A673 (cell line): ENCODE results near the gene TEX261. TPM values are rescaled to one million over a fixed set of nuclear protein-coding genes. Genes with fewer than 3 reads are reported as not detected.

Source experiments
- BruUV-seq: library from RNA; stranded (reverse); fragments of 400-500 nt; replicated peaks from 2 replicates; lab custom pipeline; 2021; lab: Mats Ljungman, UMichigan
- CTCF ChIA-PET: fragments of 300-600 bp; sonication (Branson Sonifier 250); formaldehyde crosslinking; loops from one replicate; lab custom pipeline; 2022; ENCODE audit warnings: antibody characterized with exemption; lab: Charles Lee
- POLR2A ChIA-PET: fragments of 300-600 bp; sonication (Branson Sonifier 250); formaldehyde crosslinking; loops from one replicate; lab custom pipeline; 2022; ENCODE audit warnings: antibody characterized with exemption; ENCODE audit not compliant: low non-redundant PET; lab: Charles Lee
- DNase-seq: peaks from one replicate; pipeline ENCODE4 v3.0.0-alpha.2; 2015; ENCODE audit warnings: low spot score
- H3K27ac ChIP-seq: fragments of 200-600 bp; sonication (generic); 2 replicates; pipeline ENCODE4 v1.5.1; 2016; ENCODE audit warnings: mixed run types, low read depth, mild to moderate bottlenecking, mixed read lengths, antibody characterized with exemption, low read length; ENCODE audit not compliant: poor library complexity, severe bottlenecking
- H3K27me3 ChIP-seq: fragments of 200-600 bp; sonication (generic); replicated peaks from 2 replicates; pipeline ENCODE4 v1.6.1; 2017; ENCODE audit warnings: mixed run types, low read depth, mild to moderate bottlenecking, mixed read lengths, antibody characterized with exemption, low read length; ENCODE audit not compliant: insufficient read depth, poor library complexity
- H3K36me3 ChIP-seq: fragments of 200-600 bp; sonication (generic); 2 replicates; pipeline ENCODE4 v1.6.1; 2016; ENCODE audit warnings: mixed run types, mild to moderate bottlenecking, mixed read lengths, antibody characterized with exemption, low read length; ENCODE audit not compliant: insufficient read depth, poor library complexity, severe bottlenecking
- H3K4me1 ChIP-seq: fragments of 200-600 bp; sonication (generic); 2 replicates; pipeline ENCODE4 v1.6.1; 2017; ENCODE audit warnings: mixed run types, mild to moderate bottlenecking, mixed read lengths, antibody characterized with exemption, low read length; ENCODE audit not compliant: insufficient read depth, poor library complexity, severe bottlenecking
- H3K4me3 ChIP-seq: fragments of 200-600 bp; sonication (generic); 2 replicates; pipeline ENCODE4 v1.5.1; 2016; ENCODE audit warnings: low read depth, mixed run types, mild to moderate bottlenecking, mixed read lengths, low read length; ENCODE audit not compliant: poor library complexity, severe bottlenecking
- H3K9me3 ChIP-seq: fragments of 200-600 bp; sonication (generic); 2 replicates; pipeline ENCODE4 v1.6.1; 2016; ENCODE audit warnings: mixed run types, low read depth, mild to moderate bottlenecking, mixed read lengths, antibody characterized with exemption, low read length; ENCODE audit not compliant: poor library complexity, severe bottlenecking
- EZH2 ChIP-seq: fragments of 200-600 bp; sonication (generic); IDR thresholded peaks from 2 replicates; pipeline ENCODE4 v1.6.1; 2017; ENCODE audit warnings: borderline replicate concordance, low read depth, mild to moderate bottlenecking, mixed read lengths, antibody characterized with exemption, low read length; ENCODE audit not compliant: poor library complexity, severe bottlenecking
- intact Hi-C: fragments of 100-400 bp; cut with micrococcal nuclease; formaldehyde crosslinking; loops from one replicate; pipeline ENCODE4 v1.10.0; 2022; ENCODE audit not compliant: unreplicated experiment
- total RNA-seq: library from RNA; stranded (reverse); gene quantifications from 2 replicates; pipeline ENCODE4 v1.2.3, GENCODE V29; 2021
- TF ChIP-seq, protein P1 (sequence below): fragments of 300-800, 200-600 bp; sonication (generic); conservative IDR thresholded peaks from 2 replicates; pipeline ENCODE4 v1.5.1; 2017; ENCODE audit warnings: low read depth, mild to moderate bottlenecking, antibody characterized with exemption, low read length, moderate library complexity, mixed read lengths

The TEX261 gene
- total RNA-seq, 1 experiment from 2014 or later = 60.9 TPM

DNA sequence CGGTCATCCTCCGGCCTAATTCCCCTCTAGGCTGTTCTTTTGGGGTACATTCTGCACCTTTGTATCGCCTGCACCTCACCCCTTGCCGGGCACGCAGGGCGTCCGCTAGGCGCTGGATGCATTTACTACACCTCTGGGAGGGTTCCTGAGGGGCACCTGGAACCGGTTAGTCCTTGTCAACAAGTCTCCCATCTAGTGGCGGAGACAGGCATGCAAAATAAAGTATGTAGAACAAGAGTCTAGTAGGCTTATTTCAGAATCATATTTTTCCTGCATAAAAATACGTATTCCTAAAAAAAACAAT lies 705 bp upstream of the TEX261 start:
- Histone ChIP-seq H3K9me3 (no peaks in the 10 kb centered on the region), H3K36me3 (no peaks in the 10 kb centered on the region), H3K27ac (peak overlapping the region; percentile 44), H3K4me3 (peak overlapping the region; percentile 97), H3K4me1 (peaks cover 6% of the 10 kb centered on the region), H3K27me3 (no peaks in the 10 kb centered on the region)
- POLR2A ChIA-PET = no interaction called here
- peak; percentile 61 for DNase-seq
- no TSS peak for BruUV-seq
- intact Hi-C loops = no loop called here
- TF ChIP-seq, protein P1, sequence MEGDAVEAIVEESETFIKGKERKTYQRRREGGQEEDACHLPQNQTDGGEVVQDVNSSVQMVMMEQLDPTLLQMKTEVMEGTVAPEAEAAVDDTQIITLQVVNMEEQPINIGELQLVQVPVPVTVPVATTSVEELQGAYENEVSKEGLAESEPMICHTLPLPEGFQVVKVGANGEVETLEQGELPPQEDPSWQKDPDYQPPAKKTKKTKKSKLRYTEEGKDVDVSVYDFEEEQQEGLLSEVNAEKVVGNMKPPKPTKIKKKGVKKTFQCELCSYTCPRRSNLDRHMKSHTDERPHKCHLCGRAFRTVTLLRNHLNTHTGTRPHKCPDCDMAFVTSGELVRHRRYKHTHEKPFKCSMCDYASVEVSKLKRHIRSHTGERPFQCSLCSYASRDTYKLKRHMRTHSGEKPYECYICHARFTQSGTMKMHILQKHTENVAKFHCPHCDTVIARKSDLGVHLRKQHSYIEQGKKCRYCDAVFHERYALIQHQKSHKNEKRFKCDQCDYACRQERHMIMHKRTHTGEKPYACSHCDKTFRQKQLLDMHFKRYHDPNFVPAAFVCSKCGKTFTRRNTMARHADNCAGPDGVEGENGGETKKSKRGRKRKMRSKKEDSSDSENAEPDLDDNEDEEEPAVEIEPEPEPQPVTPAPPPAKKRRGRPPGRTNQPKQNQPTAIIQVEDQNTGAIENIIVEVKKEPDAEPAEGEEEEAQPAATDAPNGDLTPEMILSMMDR = peak; percentile 49
- no peak for TF ChIP-seq EZH2
- CTCF ChIA-PET = no interaction called here

DNA sequence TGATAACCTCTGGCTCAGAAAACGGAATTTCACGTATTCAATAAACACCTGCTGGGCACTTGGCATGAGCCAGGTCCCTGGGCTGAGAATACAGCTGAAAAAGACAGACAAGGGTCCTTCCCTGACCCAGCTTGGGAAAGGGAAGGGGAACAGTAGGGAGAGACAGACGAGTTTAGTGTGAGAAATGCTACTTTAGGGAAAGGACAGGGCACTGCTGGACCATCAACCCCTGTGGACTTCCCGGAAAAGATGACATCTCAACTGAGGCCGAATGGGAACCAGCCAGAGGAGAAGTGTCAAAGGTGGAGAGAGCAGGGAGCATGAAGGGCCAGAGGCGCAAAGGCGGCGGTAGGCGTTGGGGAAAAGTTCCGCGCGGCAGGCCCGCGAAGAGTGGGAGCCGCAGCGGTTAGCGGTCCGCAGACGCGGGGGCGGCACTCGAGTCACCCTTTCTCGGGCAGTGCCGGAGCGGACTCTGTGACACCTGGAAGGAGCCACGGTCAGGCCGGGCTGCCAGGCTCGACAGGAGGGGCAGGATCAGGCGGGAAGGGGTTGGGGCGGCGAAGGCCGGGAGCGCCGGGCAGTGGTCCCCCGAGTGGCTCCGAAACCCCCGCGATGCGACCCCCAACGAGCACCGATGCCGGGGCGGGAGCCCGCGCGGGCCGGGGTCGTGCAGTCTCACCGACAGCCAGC lies 519 bp downstream of the TEX261 start:
- Histone ChIP-seq H3K4me1 (peaks cover 6% of the 10 kb centered on the region), H3K4me3 (peak overlapping the region; percentile 97), H3K36me3 (peaks cover under 1% of the 10 kb centered on the region), H3K9me3 (no peaks in the 10 kb centered on the region), H3K27me3 (no peaks in the 10 kb centered on the region), H3K27ac (peak overlapping the region; percentile 86)
- POLR2A ChIA-PET = no interaction called here
- CTCF ChIA-PET = interaction anchor here (0.6 kb wide), 1 partner anchor 9 kb away, joined by 5 read pairs; no protein-coding TSS in a partner anchor
- no TSS peak for BruUV-seq
- intact Hi-C loops = no loop called here
- TF ChIP-seq, protein P1 = no peak
- TF ChIP-seq EZH2 = no peak
- no peak for DNase-seq

DNA sequence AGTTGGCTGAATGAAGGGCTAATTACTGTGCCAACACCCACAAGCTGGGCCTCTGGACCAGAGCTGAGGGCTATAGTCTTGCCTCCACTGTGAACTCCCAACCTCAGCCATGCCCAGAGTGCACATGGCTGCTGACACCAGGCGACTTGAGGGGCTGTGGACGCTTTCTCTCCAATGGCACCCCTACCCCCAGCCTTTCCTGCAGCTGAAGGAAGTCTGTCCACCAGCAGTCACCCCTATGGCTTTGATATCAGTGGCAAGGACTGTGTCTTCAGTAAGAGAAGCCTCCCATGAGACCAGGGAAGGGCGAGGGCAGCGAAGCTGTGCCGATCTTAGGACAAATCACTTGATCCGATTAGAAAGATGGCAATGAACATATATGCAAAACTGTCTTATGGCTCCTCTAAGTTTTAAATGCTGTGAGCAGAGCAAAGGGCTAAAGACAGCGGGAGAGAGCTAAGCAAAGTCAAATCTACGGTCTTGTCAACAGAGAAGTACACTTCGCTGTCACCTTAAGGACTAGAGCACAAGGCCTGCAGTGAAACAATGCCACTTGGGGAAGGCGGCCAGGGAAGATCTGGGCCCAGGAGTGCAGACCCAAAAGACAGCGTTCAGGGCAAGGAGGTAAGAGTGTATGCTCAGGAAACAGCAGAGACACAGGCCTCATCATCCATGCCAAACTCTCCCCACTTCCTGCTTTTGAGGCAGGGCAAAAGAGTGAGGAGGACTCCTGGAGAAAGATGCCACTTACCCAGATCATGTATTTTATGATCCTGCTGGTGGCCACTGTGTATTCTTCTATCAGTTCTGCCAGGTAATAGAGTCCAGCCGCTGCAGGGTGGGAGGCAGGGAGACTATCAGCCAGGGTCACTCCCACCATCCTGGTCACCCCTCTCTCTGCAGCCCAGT lies 1.5 kb downstream of the TEX261 start:
- CTCF ChIA-PET = interaction anchor here (0.6 kb wide), 1 partner anchor 8 kb away, joined by 5 read pairs; no protein-coding TSS in a partner anchor
- Histone ChIP-seq H3K27ac (no peak overlapping the region), H3K36me3 (peaks cover 9% of the 10 kb centered on the region), H3K9me3 (no peaks in the 10 kb centered on the region), H3K4me1 (peaks cover 6% of the 10 kb centered on the region), H3K4me3 (peak overlapping the region; percentile 97), H3K27me3 (no peaks in the 10 kb centered on the region)
- no peak for DNase-seq
- TSS peak; percentile 38 for BruUV-seq
- TF ChIP-seq EZH2 = no peak
- TF ChIP-seq, protein P1 = no peak
- intact Hi-C loops = no loop called here
- POLR2A ChIA-PET = no interaction called here
